K562 (cell line): ENCODE data around the gene RAI1. TPM values are rescaled to one million over a fixed set of nuclear protein-coding genes. Genes with fewer than 3 reads are reported as not detected.
A peak's percentile ranks its signal among the peaks of the same experiment; 100 is the strongest.

Experiments
- DACH1 ChIP-seq: fragments of 450-650 bp; IDR thresholded peaks from 2 replicates; pipeline ENCODE4 v1.6.1; 2018; ENCODE audit not compliant: partially characterized antibody
- FOS ChIP-seq: IDR thresholded peaks from 3 replicates; pipeline ENCODE4 v1.6.1; 2011; ENCODE audit not compliant: insufficient read length; ENCODE audit errors: extremely low read depth
- FOXA3 ChIP-seq, 2 experiments: fragments of 450-650 bp in 1 of 2; sonication (generic) in 1 of 2; formaldehyde crosslinking; IDR thresholded peaks in 1 of 2; conservative IDR thresholded peaks in 1 of 2; 2 replicates each; pipeline versions ENCODE4 v1.4.0 to v1.8.0; 2020 to 2022; ENCODE audit warnings: mild to moderate bottlenecking in 2 of 2, missing genetic modification reagents in 1 of 2
- FOXJ3 ChIP-seq: sonication (generic); formaldehyde crosslinking; IDR thresholded peaks from 2 replicates; pipeline ENCODE4 v1.4.0; 2020; ENCODE audit warnings: mild to moderate bottlenecking, missing genetic modification reagents
- MAZ ChIP-seq, 2 experiments: fragments of 450-650 bp in 1 of 2; sonication (generic) in 1 of 2; formaldehyde crosslinking; IDR thresholded peaks in 1 of 2; conservative IDR thresholded peaks in 1 of 2; 2 replicates each; pipeline versions ENCODE4 v1.4.0 to v1.5.0; 2020; ENCODE audit warnings: mild to moderate bottlenecking in 1 of 2, missing genetic modification reagents in 1 of 2
- MXD1 ChIP-seq: fragments of 250-450 bp; sonication (Bioruptor Pico); IDR thresholded peaks from 2 replicates; pipeline ENCODE4 v1.8.0; 2021; ENCODE audit warnings: borderline replicate concordance, mild to moderate bottlenecking, moderate library complexity; ENCODE audit not compliant: poor library complexity, severe bottlenecking
- PHF21A ChIP-seq: fragments of 450-650 bp; IDR thresholded peaks from 2 replicates; pipeline ENCODE4 v1.6.1; 2017; ENCODE audit warnings: low read depth, borderline replicate concordance
- PTBP1 ChIP-seq: fragments of 200-400 bp; formaldehyde crosslinking; IDR thresholded peaks from 2 replicates; pipeline ENCODE4 v1.6.1; 2017; ENCODE audit warnings: low read depth, low read length
- SAFB ChIP-seq: fragments of 200-400 bp; formaldehyde crosslinking; IDR thresholded peaks from 2 replicates; pipeline ENCODE4 v1.6.1; 2017; ENCODE audit warnings: low read depth, low read length, borderline replicate concordance
- SRSF7 ChIP-seq: fragments of 200-400 bp; formaldehyde crosslinking; optimal IDR thresholded peaks from 2 replicates; pipeline ENCODE3; 2017; ENCODE audit warnings: mild to moderate bottlenecking, low read depth, low read length
- U2AF2 ChIP-seq: fragments of 200-400 bp; formaldehyde crosslinking; optimal IDR thresholded peaks from 2 replicates; pipeline ENCODE3; 2017; ENCODE audit warnings: low read depth, mild to moderate bottlenecking, low read length
- ZBTB1 ChIP-seq: sonication (generic); formaldehyde crosslinking; IDR thresholded peaks from 2 replicates; pipeline ENCODE4 v1.8.1; 2023; ENCODE audit warnings: missing genetic modification reagents, low read depth, mild to moderate bottlenecking, borderline replicate concordance
- ZBTB33 ChIP-seq: sonication (generic); formaldehyde crosslinking; IDR thresholded peaks from 2 replicates; pipeline ENCODE4 v1.8.1; 2023; ENCODE audit warnings: mild to moderate bottlenecking, missing genetic modification reagents
- ZNF263 ChIP-seq: sonication (generic); formaldehyde crosslinking; IDR thresholded peaks from 2 replicates; pipeline ENCODE4 v1.8.0; 2022; ENCODE audit warnings: mild to moderate bottlenecking, missing genetic modification reagents, borderline replicate concordance
- ZNF407 ChIP-seq: fragments of 450-650 bp; IDR thresholded peaks from 2 replicates; pipeline ENCODE4 v1.6.1; 2016; ENCODE audit warnings: low read depth
- ZNF778 ChIP-seq: fragments of 450-650 bp; formaldehyde crosslinking; IDR thresholded peaks from 2 replicates; pipeline ENCODE4 v1.4.0; 2020; ENCODE audit warnings: mild to moderate bottlenecking, moderate library complexity
- polyA plus RNA-seq, 8 experiments: library from polyadenylated mRNA; depleted of rRNA in 4 of 8; stranded (reverse) in 5 of 8; unstranded in 3 of 8; fragments of >200 nt; fragmentation: Nextera tagmentation in 2 of 8; fragmentation: Illumina TruSeq in 1 of 8; extraction: Ambion mirVana in 2 of 8; extraction: Trizol in 1 of 8; gene quantifications; 2 replicates each; pipeline versions ENCODE4 v1.2.1 to v1.2.3, GENCODE V29; 2011 to 2014; ENCODE audit warnings: inconsistent platforms in 1 of 8, missing spikeins in 1 of 8
- total RNA-seq, 7 experiments: library from RNA; depleted of rRNA in 6 of 7; stranded (reverse); fragments of >200 nt in 6 of 7; fragmentation: Illumina TruSeq in 2 of 7; extraction: Trizol in 2 of 7; gene quantifications; 2 replicates each; pipeline versions ENCODE4 v1.2.1 to v1.2.3, GENCODE V29; 2011 to 2021; ENCODE audit warnings: low replicate concordance in 1 of 7

RAI1 gene
- total and polyA plus RNA-seq, 9 of the 15 experiments (the other 6 are each of a cell fraction or from before 2014, with no cell fraction given), result 0.68 to 19.9 (median 5.5) TPM

GRCh38 chr17:17663160-17664063 is 17.8 kb upstream of the RAI1 start (continued):
- peak; percentile 29 to 84; a peak in 2 of 4 replicates for TF ChIP-seq FOXA3 (CRISPR knock-in tag; conservative IDR thresholded peaks at IDR 0.05 in 1 of 2, IDR thresholded peaks at IDR 0.05 in 1 of 2)
- no peak for TF ChIP-seq PTBP1
- TF ChIP-seq FOXJ3 (CRISPR knock-in tag), result no peak
- TF ChIP-seq U2AF2, result no peak
- no peak for TF ChIP-seq ZNF778 (CRISPR knock-in tag)
- TF ChIP-seq FOS, result no peak
- TF ChIP-seq ZBTB1, result no peak
- TF ChIP-seq SRSF7, result no peak
- no peak for TF ChIP-seq DACH1
- TF ChIP-seq ZBTB33, result no peak
- no peak for TF ChIP-seq MAZ (CRISPR knock-in tag; conservative IDR thresholded peaks at IDR 0.05 in 1 of 2, IDR thresholded peaks at IDR 0.05 in 1 of 2)
- TF ChIP-seq PHF21A, result no peak
- no peak for TF ChIP-seq ZNF407
- TF ChIP-seq ZNF263 (CRISPR knock-in tag), result no peak
- TF ChIP-seq MXD1 (CRISPR knock-in tag), result no peak
- 0 out of 2 replicates have a peak, but pooled peaks have one; percentile 15 for TF ChIP-seq SAFB
